Femur (tissue), 1 donor: ENCODE measurements around the gene EPHA5.
"Not testable (repeated sequence)": the region's sequence is repeated elsewhere in the genome, so short reads cannot be mapped to it uniquely, and the experiment has no call there.

ENCODE experiments used
- DNase-seq: peaks from one replicate; pipeline ENCODE4 v3.0.0-alpha.2; 2017

Gene EPHA5

DNA sequence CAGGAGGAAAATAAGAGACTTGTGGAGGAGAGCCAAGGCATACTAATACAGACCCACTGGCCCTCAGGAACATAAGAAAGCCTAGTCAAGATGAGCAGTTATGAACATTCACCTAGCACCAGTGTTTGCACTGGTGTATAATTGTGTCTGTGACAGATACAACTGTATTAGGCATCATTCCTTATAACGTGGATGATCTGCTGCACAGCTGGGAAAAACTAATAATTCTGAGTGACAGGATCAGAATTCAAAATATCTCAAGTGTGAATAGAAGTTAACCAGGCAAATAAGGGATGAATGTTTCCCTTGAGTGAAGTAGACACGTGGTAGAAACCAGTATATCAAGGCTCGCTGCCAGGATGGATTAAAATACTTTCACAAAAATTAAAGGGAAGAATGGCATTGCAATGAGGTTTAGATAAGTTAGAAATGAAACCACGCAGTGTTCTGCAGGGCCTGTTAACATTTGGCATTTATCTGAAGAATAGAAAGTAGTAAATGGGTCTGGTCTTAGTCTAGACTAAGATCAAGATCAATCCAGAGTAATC, 325.9 kb downstream of the EPHA5 start:
- DNase-seq: no peak

DNA sequence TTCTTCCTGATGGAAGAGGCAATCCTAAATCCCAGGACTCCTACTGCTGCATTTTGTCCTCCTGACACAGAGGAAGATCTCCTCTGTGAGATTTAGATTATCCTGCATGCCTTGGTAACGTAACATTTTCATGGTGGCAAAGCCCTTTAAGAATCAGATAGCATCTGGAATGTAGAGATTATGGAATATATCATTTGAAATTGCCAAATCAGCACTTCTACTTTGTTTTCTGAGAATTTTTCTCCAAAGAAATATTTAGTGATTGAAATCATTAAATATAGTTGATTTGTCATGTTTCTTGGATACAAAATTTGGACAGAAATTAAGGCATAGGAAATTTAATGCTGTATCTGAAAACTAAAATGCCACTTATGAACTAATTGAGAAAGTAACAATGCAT, 326.9 kb downstream of the EPHA5 start:
- DNase-seq: no peak

DNA sequence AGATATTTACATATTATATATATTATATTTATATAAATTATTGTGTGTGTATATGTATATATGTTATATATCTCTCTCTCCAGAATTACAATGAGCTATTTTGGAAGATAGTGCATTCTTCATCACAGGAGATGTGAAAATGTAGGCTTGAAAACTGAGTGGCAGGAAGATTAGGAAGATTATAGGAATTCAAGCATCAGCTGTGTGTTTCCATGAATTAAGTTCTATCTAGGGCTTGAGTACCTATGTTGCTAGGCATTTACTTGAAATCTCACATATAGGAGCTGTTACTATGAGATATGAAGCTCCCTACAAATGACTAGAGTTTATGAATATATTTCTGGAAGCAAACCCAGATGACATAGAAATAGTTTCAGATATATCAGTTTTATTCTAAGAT, 328.7 kb downstream of the EPHA5 start:
- no peak for DNase-seq

DNA sequence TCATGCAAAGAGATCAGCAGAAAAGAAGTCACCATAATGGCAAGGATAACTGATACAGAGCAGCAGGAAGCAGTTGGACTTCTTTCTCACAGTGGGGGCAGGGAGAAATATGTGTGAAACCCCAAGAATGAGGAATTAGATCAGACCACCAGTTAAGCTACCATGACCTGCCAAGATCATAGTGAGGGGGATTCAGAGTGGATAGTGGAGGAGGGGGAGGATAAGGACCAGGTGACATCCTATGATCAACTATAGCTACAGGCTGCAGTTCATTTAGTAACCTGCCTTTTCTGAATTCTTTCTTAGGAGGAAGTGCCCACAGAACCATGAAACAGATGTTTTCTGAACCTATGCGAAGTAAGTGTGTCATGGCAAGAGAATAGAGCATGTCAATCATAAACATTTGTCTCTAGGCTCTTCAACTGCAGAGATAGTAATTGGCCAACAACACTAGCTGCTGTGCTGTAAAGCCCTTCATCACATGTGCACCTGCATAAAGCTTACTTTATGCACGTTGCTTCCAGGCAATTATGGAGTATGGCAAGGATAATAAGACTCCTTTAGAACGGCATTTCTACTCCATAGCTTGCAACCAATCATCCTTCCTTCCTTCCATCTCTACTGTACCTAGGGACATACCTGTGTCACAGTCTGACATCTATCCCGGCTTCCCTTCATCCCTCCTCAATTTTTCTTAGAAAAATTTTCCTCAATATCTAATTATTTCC, 329.7 kb downstream of the EPHA5 start:
- no peak for DNase-seq

DNA sequence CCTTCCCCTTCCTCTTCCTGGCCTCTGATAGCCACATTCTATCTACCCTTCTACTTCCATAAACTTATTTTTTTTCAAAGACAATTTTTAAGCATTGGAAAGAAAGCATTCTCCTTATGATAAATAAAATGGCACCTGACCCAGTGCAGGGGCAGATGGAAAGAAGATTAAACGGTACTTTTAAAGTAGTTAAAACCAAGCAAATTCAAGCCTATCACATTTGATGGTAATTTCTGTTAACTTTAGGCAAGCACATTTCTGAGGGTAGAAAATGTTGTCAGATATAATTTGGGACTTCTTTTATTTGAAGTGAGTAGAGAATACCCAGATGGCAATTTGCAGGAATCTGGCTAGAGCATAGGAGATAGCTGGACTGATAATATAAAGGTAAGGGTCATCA, 332.9 kb downstream of the EPHA5 start:
- no peak for DNase-seq

DNA sequence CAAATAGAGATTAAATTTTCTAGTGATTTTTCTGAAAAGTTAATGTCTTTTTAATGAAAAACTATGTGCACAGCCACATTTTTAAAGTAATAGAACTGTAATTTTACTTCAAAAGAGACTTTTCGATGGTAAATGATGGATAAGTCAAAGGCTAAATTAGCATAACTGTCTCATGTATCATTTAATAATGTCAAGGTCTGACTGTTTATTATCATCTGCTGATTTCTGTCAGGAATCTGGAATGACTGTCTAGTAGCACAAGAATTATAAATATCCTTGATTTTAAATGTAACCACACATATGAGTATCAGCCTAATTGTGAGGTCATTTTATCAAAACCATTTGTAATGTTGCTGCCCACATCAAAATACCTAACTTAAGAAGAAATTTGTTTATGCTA, 333.8 kb downstream of the EPHA5 start:
- no peak for DNase-seq

DNA sequence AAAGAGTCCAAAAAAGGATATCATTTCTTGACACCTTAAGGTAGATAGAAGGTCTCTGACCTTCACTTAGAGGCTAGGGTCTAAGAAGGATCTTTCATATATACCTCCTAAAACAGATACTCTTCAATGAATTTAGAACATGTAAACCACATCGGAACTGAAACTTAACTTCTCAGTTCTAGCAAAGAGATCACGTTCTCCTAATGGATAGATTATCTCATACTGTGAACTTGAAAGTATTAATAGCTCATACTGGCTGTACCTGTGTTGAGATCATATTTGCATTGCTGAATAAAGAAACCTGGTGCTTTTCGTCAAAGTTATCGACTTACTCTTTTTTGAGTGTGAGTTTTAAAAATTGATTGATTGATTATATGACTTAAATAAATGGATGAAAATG, 353.8 kb downstream of the EPHA5 start:
- DNase-seq: no peak

DNA sequence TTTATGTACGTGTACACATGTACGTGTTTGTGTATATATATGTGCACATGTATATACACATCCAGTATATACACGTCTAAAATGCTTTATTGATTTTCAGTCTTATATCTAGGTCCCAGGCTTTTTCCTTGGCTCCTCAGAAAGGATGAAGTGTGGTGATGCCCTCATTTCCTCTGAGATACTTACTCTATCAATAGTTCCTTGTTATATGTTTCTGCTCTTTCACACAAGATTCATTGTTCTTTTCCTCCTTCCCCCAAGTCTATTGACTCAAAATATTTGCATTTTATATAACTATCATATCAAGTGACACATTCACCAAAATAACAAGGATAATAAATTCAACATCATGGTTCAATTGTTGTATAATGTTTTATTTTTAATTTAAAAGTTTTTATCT, 359.2 kb downstream of the EPHA5 start:
- no peak for DNase-seq

DNA sequence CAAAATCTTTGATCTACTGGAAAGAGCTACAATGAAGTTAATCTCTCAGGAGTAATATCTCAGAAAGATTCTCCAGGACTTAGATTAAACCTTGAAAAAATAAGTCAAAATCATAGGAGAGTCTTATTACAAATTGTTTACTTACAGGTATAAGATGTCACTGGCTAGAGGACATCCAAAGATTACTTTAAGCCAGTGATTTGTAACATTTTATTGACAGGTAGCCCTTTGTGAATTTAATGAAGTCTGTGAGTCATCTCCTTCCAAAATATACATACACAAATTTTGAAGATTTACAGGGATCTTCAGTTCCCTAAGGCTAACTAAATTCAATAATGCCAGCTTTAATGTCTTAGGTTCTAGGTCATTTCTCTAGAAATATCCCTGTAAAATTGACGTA, 359.7 kb downstream of the EPHA5 start:
- DNase-seq: no peak

DNA sequence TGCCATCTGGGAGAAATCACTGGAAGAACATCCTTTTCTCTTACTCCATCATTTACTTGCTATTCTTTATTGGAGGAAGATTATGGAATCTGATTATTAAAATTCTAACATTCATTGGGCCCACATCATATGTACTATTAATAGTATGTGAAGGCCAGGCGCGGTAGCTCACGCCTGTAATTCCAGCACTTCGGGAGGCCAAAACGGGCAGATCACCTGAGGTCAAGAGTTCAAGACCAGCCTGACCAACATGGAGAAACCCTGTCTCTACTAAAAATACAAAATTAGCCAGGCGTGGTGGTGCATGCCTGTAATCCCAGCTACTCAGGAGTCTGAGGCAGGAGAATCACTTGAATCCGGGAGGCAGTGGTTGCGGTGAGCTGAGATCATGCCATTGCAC, 361.7 kb downstream of the EPHA5 start:
- DNase-seq: not testable (repeated sequence)

DNA sequence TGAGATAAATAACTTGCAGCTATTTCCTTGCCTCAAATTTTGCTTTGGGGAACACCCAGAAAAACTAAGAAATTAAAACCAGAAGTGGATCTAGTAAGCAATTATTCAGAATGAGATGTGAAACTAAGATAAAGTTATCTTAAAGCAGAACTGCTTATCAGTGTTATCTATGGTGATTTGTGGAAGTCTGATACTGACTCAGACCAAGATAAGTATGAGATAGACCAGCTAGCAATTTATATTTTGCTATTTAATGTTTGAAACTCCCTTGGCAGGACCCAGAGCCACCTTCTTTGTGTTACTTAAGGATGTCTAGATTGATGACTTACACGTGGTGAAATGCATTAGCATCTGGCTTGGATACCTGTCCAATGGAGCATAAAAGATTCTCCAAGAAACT, 368.1 kb downstream of the EPHA5 start:
- no peak for DNase-seq

DNA sequence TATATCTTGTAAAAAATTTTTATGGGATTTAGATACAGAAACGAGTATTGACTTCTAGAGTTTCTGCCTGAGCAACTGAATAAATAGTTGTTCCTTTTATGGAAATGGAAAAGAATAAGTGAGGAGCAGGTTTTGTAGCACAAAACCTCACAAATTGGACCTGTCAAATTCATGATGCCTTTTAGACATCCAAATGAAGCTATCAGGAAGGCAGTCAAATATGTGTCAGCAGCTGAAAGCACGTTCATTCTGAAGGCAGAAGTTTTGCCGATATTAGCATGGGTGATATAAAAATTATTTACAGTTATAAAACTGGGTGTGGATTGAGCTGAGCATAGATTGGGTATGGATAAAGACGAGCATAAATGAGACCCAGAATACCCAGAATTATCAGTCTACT, 374.0 kb downstream of the EPHA5 start:
- DNase-seq: no peak

DNA sequence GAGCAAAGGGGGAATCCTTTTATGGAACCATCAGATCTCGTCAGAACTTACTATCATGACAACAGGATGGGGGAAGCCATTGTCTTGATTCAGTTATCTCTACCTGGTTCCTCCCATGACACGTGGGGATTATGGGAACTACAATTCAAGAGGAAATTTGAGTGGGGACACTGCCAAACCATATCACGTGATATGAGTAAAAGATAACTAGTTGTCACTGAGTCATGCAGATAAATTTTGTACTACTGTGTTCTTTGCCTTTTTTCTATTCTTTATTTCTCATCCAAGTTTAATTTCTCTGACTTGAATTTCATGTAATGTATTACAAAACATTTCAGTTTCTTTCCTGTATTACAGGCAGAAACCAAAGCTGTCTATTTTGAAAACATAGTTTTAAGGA, 383.2 kb downstream of the EPHA5 start:
- no peak for DNase-seq
